Activated T-helper 1 cell treated with anti-CD3 and anti-CD28 coated beads, Interleukin-2, amount 50 U/mL, for 16 hours (primary cell): ENCODE measurements around the gene CALHM2.
A peak's percentile ranks its signal among the peaks of the same experiment; 100 is the strongest.
"Not testable (repeated sequence)": the region's sequence is repeated elsewhere in the genome, so short reads cannot be mapped to it uniquely, and the experiment has no call there.

Experiments
- DNase-seq, 2 donors: peaks; one replicate each; pipeline ENCODE4 v3.0.0-alpha.2; 2020; ENCODE audit warnings: low read depth in 1 of 2, low spot score in 1 of 2

The CALHM2 gene

GRCh38 chr10:103419101-103419500, 33.1 kb downstream of the CALHM2 start:
- DNase-seq, result no peak

- DNase-seq, result no peak
Observed at GRCh38 chr10:103417601-103418000, 34.6 kb downstream of the CALHM2 start.

- DNase-seq, result not testable (repeated sequence)
Observed at GRCh38 chr10:103417148-103417469, 35.1 kb downstream of the CALHM2 start.

- peak; percentile 14 to 24 for DNase-seq
Observed at GRCh38 chr10:103416436-103417147, 35.6 kb downstream of the CALHM2 start.

GRCh38 chr10:103415581-103415980, 36.6 kb downstream of the CALHM2 start:
- DNase-seq, result no peak

- no peak for DNase-seq
Observed at GRCh38 chr10:103413564-103413963, 38.6 kb downstream of the CALHM2 start.

- no peak for DNase-seq
Observed at GRCh38 chr10:103397191-103397825, 54.9 kb downstream of the CALHM2 start.

- DNase-seq, result no peak
Observed at GRCh38 chr10:103396789-103397087, 55.4 kb downstream of the CALHM2 start.
